Measurements from ENCODE around the gene PARVG.

The PARVG gene

GRCh38 chr22:44180706-44181032 is at the start of gene PARVG:
Gene PARVG, plus strand, starts transcription at chr22:44180925. Its CDS starts 2,405 bp downstream, at chr22:44183330.
- DNase-seq, result no peak

- no peak for DNase-seq
These were observed 49.3 kb upstream of the PARVG start for GRCh38 chr22:44131412-44131811.

GRCh38 chr22:44131989-44132685 is 48.6 kb upstream of the PARVG start:
- no peak for DNase-seq

GRCh38 chr22:44132724-44133123 is 48.0 kb upstream of the PARVG start:
- DNase-seq, result no peak

GRCh38 chr22:44133161-44133560 is 47.6 kb upstream of the PARVG start:
- DNase-seq, result no peak

- DNase-seq, result no peak
These were observed 46.7 kb upstream of the PARVG start for GRCh38 chr22:44133901-44134571.

- no peak for DNase-seq
These were observed 44.6 kb upstream of the PARVG start for GRCh38 chr22:44136112-44136511.

GRCh38 chr22:44136786-44137185 is 43.9 kb upstream of the PARVG start:
- no peak for DNase-seq

GRCh38 chr22:44137415-44137814 is 43.3 kb upstream of the PARVG start:
- DNase-seq, result no peak

GRCh38 chr22:44139773-44140172 is 41.0 kb upstream of the PARVG start:
- DNase-seq, result no peak

- DNase-seq, result no peak
These were observed 38.2 kb upstream of the PARVG start for GRCh38 chr22:44142421-44143104.

- DNase-seq, result no peak
These were observed 37.6 kb upstream of the PARVG start for GRCh38 chr22:44143105-44143474.

GRCh38 chr22:44143579-44143978 is 37.1 kb upstream of the PARVG start:
- DNase-seq, result no peak

- no peak for DNase-seq
These were observed 36.6 kb upstream of the PARVG start for GRCh38 chr22:44144046-44144569.

GRCh38 chr22:44145544-44145943 is 35.2 kb upstream of the PARVG start:
- DNase-seq, result no peak

GRCh38 chr22:44146088-44146861 is 34.5 kb upstream of the PARVG start:
- no peak for DNase-seq

GRCh38 chr22:44147008-44147645 is 33.6 kb upstream of the PARVG start:
- DNase-seq, result no peak

GRCh38 chr22:44147821-44148574 is 32.7 kb upstream of the PARVG start:
- no peak for DNase-seq

GRCh38 chr22:44151676-44152075 is 29.0 kb upstream of the PARVG start:
- no peak for DNase-seq

GRCh38 chr22:44153710-44154109 is 27.0 kb upstream of the PARVG start:
- no peak for DNase-seq

- no peak for DNase-seq
These were observed 26.2 kb upstream of the PARVG start for GRCh38 chr22:44154436-44154942.

GRCh38 chr22:44155115-44155514 is 25.6 kb upstream of the PARVG start:
- no peak for DNase-seq

Data from NCI-H82 (cell line).